ENCODE data around the gene EVI5.

Gene EVI5

GRCh38 chr1:92495392-92496063 lies 289.4 kb downstream of the EVI5 start:
- no peak for TF ChIP-seq FOXA1 (IDR thresholded peaks at IDR 0.05)
- TF ChIP-seq LEF1 (IDR thresholded peaks at IDR 0.05; ENCODE audit: borderline replicate concordance) = no peak
- TF ChIP-seq PKNOX1 (IDR thresholded peaks at IDR 0.05) = no peak
- no peak for TF ChIP-seq ARNT (IDR thresholded peaks at IDR 0.05)
- TF ChIP-seq SUZ12 (IDR thresholded peaks at IDR 0.05) = no peak
- TF ChIP-seq SP1 (IDR thresholded peaks at IDR 0.05) = no peak
- no peak for TF ChIP-seq HDGF (IDR thresholded peaks at IDR 0.05; ENCODE audit: borderline replicate concordance)
- no peak for TF ChIP-seq TARDBP (IDR thresholded peaks at IDR 0.05)
- no peak for TF ChIP-seq BHLHE40 (IDR thresholded peaks at IDR 0.05; ENCODE audit: borderline replicate concordance)
- TF ChIP-seq FOXK2 (IDR thresholded peaks at IDR 0.05) = no peak
- TF ChIP-seq CTBP1 (IDR thresholded peaks at IDR 0.05; ENCODE audit: borderline replicate concordance) = no peak
- TF ChIP-seq L3MBTL2 (conservative IDR thresholded peaks at IDR 0.05) = no peak
- TF ChIP-seq FOXM1 (IDR thresholded peaks at IDR 0.05; ENCODE audit: borderline replicate concordance) = no peak
- ChIA-PET CTCF (no interaction called here), POLR2A (no interaction called here)
- no peak for DNase-seq (ENCODE audit: extremely low spot score)

- CTCF ChIA-PET = interaction anchor here (0.8 kb wide), 1 partner anchor 9 kb away, joined by 3 read pairs; no protein-coding TSS in a partner anchor
- POLR2A ChIA-PET = no interaction called here
Observed at GRCh38 chr1:92494485-92495141, 290.3 kb downstream of the EVI5 start.

GRCh38 chr1:92493139-92493538 lies 291.8 kb downstream of the EVI5 start:
- no peak for DNase-seq (ENCODE audit: extremely low spot score)
- ChIA-PET CTCF (no interaction called here), POLR2A (no interaction called here)
- TF ChIP-seq LEF1 (IDR thresholded peaks at IDR 0.05; ENCODE audit: borderline replicate concordance) (no peak), ZNF384 (IDR thresholded peaks at IDR 0.05) (no peak), L3MBTL2 (conservative IDR thresholded peaks at IDR 0.05) (no peak), SUZ12 (IDR thresholded peaks at IDR 0.05) (no peak), FOXM1 (IDR thresholded peaks at IDR 0.05; ENCODE audit: borderline replicate concordance) (no peak)

More at GRCh38 chr1:92494485-92495141, 290.3 kb downstream of the EVI5 start:
- DNase-seq (ENCODE audit: extremely low spot score) = no peak
- TF ChIP-seq CTBP1 (IDR thresholded peaks at IDR 0.05; ENCODE audit: borderline replicate concordance) (no peak), SUZ12 (IDR thresholded peaks at IDR 0.05) (no peak), HDGF (IDR thresholded peaks at IDR 0.05; ENCODE audit: borderline replicate concordance) (no peak), TARDBP (IDR thresholded peaks at IDR 0.05) (no peak), FOXM1 (IDR thresholded peaks at IDR 0.05; ENCODE audit: borderline replicate concordance) (no peak), FOXK2 (IDR thresholded peaks at IDR 0.05) (no peak), FOXA1 (IDR thresholded peaks at IDR 0.05) (no peak), SP1 (IDR thresholded peaks at IDR 0.05) (no peak), BHLHE40 (IDR thresholded peaks at IDR 0.05; ENCODE audit: borderline replicate concordance) (no peak), LEF1 (IDR thresholded peaks at IDR 0.05; ENCODE audit: borderline replicate concordance) (no peak), L3MBTL2 (conservative IDR thresholded peaks at IDR 0.05) (no peak)

- no peak for TF ChIP-seq FOXK2 (IDR thresholded peaks at IDR 0.05)
- no peak for TF ChIP-seq BHLHE40 (IDR thresholded peaks at IDR 0.05; ENCODE audit: borderline replicate concordance)
- no peak for TF ChIP-seq FOXA1 (IDR thresholded peaks at IDR 0.05)
- no peak for TF ChIP-seq HDGF (IDR thresholded peaks at IDR 0.05; ENCODE audit: borderline replicate concordance)
- no peak for TF ChIP-seq TARDBP (IDR thresholded peaks at IDR 0.05)
- no peak for TF ChIP-seq PKNOX1 (IDR thresholded peaks at IDR 0.05)
- no peak for TF ChIP-seq LEF1 (IDR thresholded peaks at IDR 0.05; ENCODE audit: borderline replicate concordance)
- no peak for TF ChIP-seq ARNT (IDR thresholded peaks at IDR 0.05)
- no peak for TF ChIP-seq FOXM1 (IDR thresholded peaks at IDR 0.05; ENCODE audit: borderline replicate concordance)
- TF ChIP-seq NFRKB (IDR thresholded peaks at IDR 0.05) = no peak
- no peak for TF ChIP-seq SUZ12 (IDR thresholded peaks at IDR 0.05)
- no peak for TF ChIP-seq SP1 (IDR thresholded peaks at IDR 0.05)
- no peak for TF ChIP-seq L3MBTL2 (conservative IDR thresholded peaks at IDR 0.05)
- TF ChIP-seq ELF4 (IDR thresholded peaks at IDR 0.05) = no peak
- TF ChIP-seq ZNF384 (IDR thresholded peaks at IDR 0.05) = no peak
- TF ChIP-seq CTBP1 (IDR thresholded peaks at IDR 0.05; ENCODE audit: borderline replicate concordance) = no peak
- CTCF ChIA-PET = interaction anchor here (0.6 kb wide), 1 partner anchor 471 kb away, joined by 3 read pairs; no protein-coding TSS in a partner anchor
- POLR2A ChIA-PET = no interaction called here
- DNase-seq (ENCODE audit: extremely low spot score) = no peak
Observed at GRCh38 chr1:92488832-92489231, 296.1 kb downstream of the EVI5 start.

- no peak for TF ChIP-seq CTBP1 (IDR thresholded peaks at IDR 0.05; ENCODE audit: borderline replicate concordance)
- no peak for TF ChIP-seq HDGF (IDR thresholded peaks at IDR 0.05; ENCODE audit: borderline replicate concordance)
- TF ChIP-seq BHLHE40 (IDR thresholded peaks at IDR 0.05; ENCODE audit: borderline replicate concordance) = no peak
- TF ChIP-seq SUZ12 (IDR thresholded peaks at IDR 0.05) = no peak
- no peak for TF ChIP-seq PKNOX1 (IDR thresholded peaks at IDR 0.05)
- no peak for TF ChIP-seq ELF4 (IDR thresholded peaks at IDR 0.05)
- TF ChIP-seq ZNF384 (IDR thresholded peaks at IDR 0.05) = no peak
- TF ChIP-seq NFRKB (IDR thresholded peaks at IDR 0.05) = no peak
- TF ChIP-seq SP1 (IDR thresholded peaks at IDR 0.05) = no peak
- TF ChIP-seq L3MBTL2 (conservative IDR thresholded peaks at IDR 0.05) = no peak
- no peak for TF ChIP-seq FOXM1 (IDR thresholded peaks at IDR 0.05; ENCODE audit: borderline replicate concordance)
- TF ChIP-seq FOXK2 (IDR thresholded peaks at IDR 0.05) = no peak
- no peak for TF ChIP-seq LEF1 (IDR thresholded peaks at IDR 0.05; ENCODE audit: borderline replicate concordance)
- no peak for TF ChIP-seq ARNT (IDR thresholded peaks at IDR 0.05)
- TF ChIP-seq TARDBP (IDR thresholded peaks at IDR 0.05) = no peak
- no peak for TF ChIP-seq FOXA1 (IDR thresholded peaks at IDR 0.05)
- POLR2A ChIA-PET = no interaction called here
- CTCF ChIA-PET = no interaction called here
- DNase-seq (ENCODE audit: extremely low spot score) = no peak
Observed at GRCh38 chr1:92488416-92488815, 296.5 kb downstream of the EVI5 start.

Data from HEK293T (cell line).